HCT116 (cell line): ENCODE measurements around the gene FAM110C. TPM values are rescaled to one million over a fixed set of nuclear protein-coding genes. Genes with fewer than 3 reads are reported as not detected.
"Not testable (repeated sequence)": the region's sequence is repeated elsewhere in the genome, so short reads cannot be mapped to it uniquely, and the experiment has no call there.

Source experiments
- ATAC-seq: fragments of 200-7000 bp; cut with Tn5 transposase; 2 replicates; pipeline ENCODE4 v1.9.1; 2020; ENCODE audit warnings: mild to moderate bottlenecking, moderate library complexity
- BruUV-seq: library from RNA; stranded (reverse); fragments of 400-500 nt; replicated peaks from 2 replicates; lab custom pipeline; 2021; lab: Mats Ljungman, UMichigan
- CTCF ChIA-PET: fragments of 300-600 bp; sonication (Branson Sonifier 250); formaldehyde crosslinking; loops from one replicate; lab custom pipeline; 2021; ENCODE audit warnings: antibody characterized with exemption; lab: Charles Lee
- POLR2A ChIA-PET: fragments of 300-600, 350-600 bp; sonication (Branson Sonifier 250); formaldehyde crosslinking; loops from one replicate; lab custom pipeline; 2021; ENCODE audit warnings: antibody characterized with exemption; lab: Charles Lee
- RAD21 ChIA-PET, 2 experiments: fragments of 300-600 bp; sonication (Branson Sonifier 250); formaldehyde crosslinking; loops; one replicate each; lab custom pipeline; 2023; ENCODE audit warnings: low total read pairs in 2 of 2; ENCODE audit not compliant: uncharacterized antibody in 2 of 2, unreplicated experiment in 2 of 2, low non-redundant PET in 1 of 2; lab: Charles Lee
- DNase-seq: peaks from one replicate; pipeline ENCODE4 v3.0.0-alpha.2; 2010; ENCODE audit warnings: low read depth, low spot score
- H2AFZ ChIP-seq: fragments of 200-600 bp; shearing (Covaris generic), sonication (generic); 2 replicates; pipeline ENCODE4 v1.6.1; 2017; ENCODE audit warnings: low read depth, mixed run types, mixed read lengths, antibody characterized with exemption, low read length; ENCODE audit not compliant: poor library complexity, severe bottlenecking
- H3K27ac ChIP-seq: 2 replicates; pipeline ENCODE4 v1.5.1; 2012; ENCODE audit warnings: low read depth, low read length
- H3K27me3 ChIP-seq: fragments of 200-600 bp; sonication (generic); 2 replicates; pipeline ENCODE4 v1.6.1; 2016; ENCODE audit warnings: mixed run types, low read length, mixed read lengths; ENCODE audit not compliant: insufficient read depth
- H3K36me3 ChIP-seq, 2 experiments: fragments of 200-500 bp in 1 of 2; fragments of 200-600 bp in 1 of 2; sonication (Bioruptor generic) in 1 of 2; sonication (generic) in 1 of 2; 2 replicates each; pipeline versions ENCODE4 v1.5.1 to v1.6.1; 2014 to 2016; ENCODE audit warnings: low read length in 2 of 2, inconsistent platforms in 1 of 2, mixed read lengths in 1 of 2, mixed run types in 1 of 2; ENCODE audit not compliant: insufficient read depth in 2 of 2, control insufficient read depth in 1 of 2
- H3K4me1 ChIP-seq, 2 experiments: fragments of 200-600 bp in 1 of 2; sonication (generic) in 1 of 2; 2 replicates each; pipeline versions ENCODE4 v1.5.1 to v1.6.1; 2012 to 2017; ENCODE audit warnings: low read length in 2 of 2, inconsistent platforms in 1 of 2, mild to moderate bottlenecking in 1 of 2, mixed read lengths in 1 of 2, mixed run types in 1 of 2, moderate library complexity in 1 of 2; ENCODE audit not compliant: insufficient read depth in 2 of 2, control insufficient read depth in 1 of 2
- H3K4me2 ChIP-seq: fragments of 200-600 bp; sonication (generic); 2 replicates; pipeline ENCODE4 v1.6.1; 2017; ENCODE audit warnings: mixed run types, low read length, mixed read lengths
- H3K4me3 ChIP-seq, 2 experiments: fragments of 200-600 bp in 1 of 2; sonication (generic) in 1 of 2; replicated peaks in 1 of 2; 2 replicates each; pipeline ENCODE4 v1.5.1; 2011 to 2016; ENCODE audit warnings: low read length in 2 of 2, control low read depth in 1 of 2, low read depth in 1 of 2, mild to moderate bottlenecking in 1 of 2, mixed read lengths in 1 of 2, mixed run types in 1 of 2
- H3K79me2 ChIP-seq: fragments of 200-600 bp; sonication (generic); 2 replicates; pipeline ENCODE4 v1.6.1; 2017; ENCODE audit warnings: mild to moderate bottlenecking, mixed run types, low read length, moderate library complexity, mixed read lengths; ENCODE audit not compliant: insufficient read depth
- H3K9ac ChIP-seq: fragments of 200-600 bp; sonication (generic); 2 replicates; pipeline ENCODE4 v1.6.1; 2016; ENCODE audit warnings: low read length, mixed read lengths
- H3K9me2 ChIP-seq: fragments of 200-600 bp; sonication (generic), shearing (Covaris generic); 2 replicates; pipeline ENCODE4 v1.6.1; 2017; ENCODE audit warnings: mixed run types, mild to moderate bottlenecking, moderate library complexity; ENCODE audit not compliant: insufficient read depth
- H3K9me3 ChIP-seq, 2 experiments: fragments of 200-500 bp in 1 of 2; fragments of 200-600 bp in 1 of 2; sonication (Bioruptor generic) in 1 of 2; sonication (generic) in 1 of 2; 2 replicates each; pipeline ENCODE4 v1.6.1; 2014 to 2017; ENCODE audit warnings: low read length in 2 of 2, mixed read lengths in 2 of 2, inconsistent platforms in 1 of 2, low read depth in 1 of 2, mild to moderate bottlenecking in 1 of 2, mixed run types in 1 of 2, moderate library complexity in 1 of 2; ENCODE audit not compliant: control insufficient read depth in 1 of 2, insufficient read depth in 1 of 2
- H4K20me1 ChIP-seq: fragments of 200-600 bp; sonication (generic), shearing (Covaris generic); 2 replicates; pipeline ENCODE4 v1.6.1; 2017; ENCODE audit warnings: mixed run types, mild to moderate bottlenecking, moderate library complexity; ENCODE audit not compliant: insufficient read depth
- ATF3 ChIP-seq: IDR thresholded peaks from 2 replicates; pipeline ENCODE4 v1.6.1; 2012
- CBX3 ChIP-seq: IDR thresholded peaks from 2 replicates; pipeline ENCODE4 v1.6.1; 2012; ENCODE audit warnings: low read depth
- CTCF ChIP-seq, 3 experiments: fragments of 200-600 bp in 1 of 3; sonication (generic) in 1 of 3; IDR thresholded peaks in 2 of 3; conservative IDR thresholded peaks in 1 of 3; 2 replicates each; pipeline ENCODE4 v1.5.1; 2012 to 2017; ENCODE audit warnings: low read depth in 2 of 3, low read length in 2 of 3, antibody characterized with exemption in 1 of 3, borderline replicate concordance in 1 of 3, control low read depth in 1 of 3, mild to moderate bottlenecking in 1 of 3, mixed read lengths in 1 of 3, mixed run types in 1 of 3, moderate library complexity in 1 of 3; ENCODE audit not compliant: insufficient read depth in 1 of 3
- EGR1 ChIP-seq: IDR thresholded peaks from 2 replicates; pipeline ENCODE4 v1.6.1; 2012; ENCODE audit warnings: low read depth
- ELF1 ChIP-seq: IDR thresholded peaks from 2 replicates; pipeline ENCODE4 v1.6.1; 2012; ENCODE audit warnings: low read depth, borderline replicate concordance
- EZH2 ChIP-seq: fragments of 200-600 bp; sonication (generic); IDR thresholded peaks from 2 replicates; pipeline ENCODE4 v1.6.1; 2017; ENCODE audit warnings: antibody characterized with exemption, mixed run types
- FOSL1 ChIP-seq: IDR thresholded peaks from 2 replicates; pipeline ENCODE4 v1.6.1; 2012; ENCODE audit warnings: low read depth
- YY1 ChIP-seq: IDR thresholded peaks from 2 replicates; pipeline ENCODE4 v1.6.1; 2011; ENCODE audit warnings: low read length, low read depth, moderate library complexity, mild to moderate bottlenecking; ENCODE audit not compliant: insufficient replicate concordance; ENCODE audit errors: extremely low read depth
- intact Hi-C: fragments of 100-400 bp; cut with micrococcal nuclease; formaldehyde crosslinking; loops from 2 replicates; pipeline ENCODE4 v1.10.0; 2022
- total RNA-seq: library from RNA; stranded (reverse); gene quantifications from one replicate; pipeline ENCODE4 v1.2.1, GENCODE V29; 2021; ENCODE audit not compliant: unreplicated experiment

The FAM110C gene
- total RNA-seq, 1 experiment from 2014 or later, result 20.3 TPM

- Histone ChIP-seq H3K27me3 (no peaks in the 10 kb centered on the region), H3K79me2 (no peaks in the 10 kb centered on the region), H2AFZ (no peak overlapping the region), H3K4me3 (no peak overlapping the region), H3K9me2 (no peaks in the 10 kb centered on the region), H4K20me1 (no peaks in the 10 kb centered on the region), H3K4me2 (no peak overlapping the region), H3K36me3 (no peaks in the 10 kb centered on the region), H3K9me3 (no peaks in the 10 kb centered on the region), H3K9ac (no peak overlapping the region), H3K27ac (no peak overlapping the region), H3K4me1 (no peaks in the 10 kb centered on the region)
- TF ChIP-seq CTCF (IDR thresholded peaks at IDR 0.05 in 2 of 3, conservative IDR thresholded peaks at IDR 0.05 in 1 of 3; ENCODE audit: borderline replicate concordance in 1 of 3, insufficient read depth in 1 of 3, low read depth in 2 of 3, low read length in 2 of 3) (no peak), EGR1 (no peak)
- ChIA-PET CTCF (no interaction called here), RAD21 (no interaction called here), POLR2A (no interaction called here)
- no TSS peak for BruUV-seq
- DNase-seq, result no peak
- no peak for ATAC-seq
- intact Hi-C loops, result no loop called here
Measured at GRCh38 chr2:26891-27290, 19.4 kb downstream of the FAM110C start.

- Histone ChIP-seq H3K4me1 (no peaks in the 10 kb centered on the region), H3K4me2 (no peak overlapping the region), H3K9me3 (no peaks in the 10 kb centered on the region), H3K79me2 (no peaks in the 10 kb centered on the region), H3K9ac (no peak overlapping the region), H4K20me1 (no peaks in the 10 kb centered on the region), H3K4me3 (no peak overlapping the region), H3K36me3 (no peaks in the 10 kb centered on the region), H3K27me3 (no peaks in the 10 kb centered on the region), H3K9me2 (no peaks in the 10 kb centered on the region), H2AFZ (no peak overlapping the region), H3K27ac (no peak overlapping the region)
- ChIA-PET POLR2A (no interaction called here), RAD21 (no interaction called here), CTCF (no interaction called here)
- TF ChIP-seq ELF1, result no peak
- no peak for TF ChIP-seq CBX3
- no peak for TF ChIP-seq FOSL1
- TF ChIP-seq ATF3, result no peak
- TF ChIP-seq YY1, result no peak
- TF ChIP-seq EZH2, result no peak
- ATAC-seq (no peak), DNase-seq (no peak)
- intact Hi-C loops, result no loop called here
- no TSS peak for BruUV-seq
Measured at GRCh38 chr2:25543-25942, 20.8 kb downstream of the FAM110C start.

GRCh38 chr2:24591-24990 is 21.7 kb downstream of the FAM110C start:
- CTCF ChIA-PET, H3K9me3 ChIP-seq, H3K9ac ChIP-seq, DNase-seq, intact Hi-C loops, POLR2A ChIA-PET, H3K79me2 ChIP-seq, H3K36me3 ChIP-seq, H3K4me1 ChIP-seq, BruUV-seq, H2AFZ ChIP-seq, H3K9me2 ChIP-seq, H4K20me1 ChIP-seq, H3K27ac ChIP-seq, ATAC-seq, H3K27me3 ChIP-seq, H3K4me3 ChIP-seq, H3K4me2 ChIP-seq, RAD21 ChIA-PET: not testable (repeated sequence)
